Thyroid gland (tissue), 4 donors: ENCODE data around the gene C2orf15.

Source experiments
- CTCF ChIP-seq, 6 experiments: fragments of 200-600 bp in 3 of 6; fragments of 450-650 bp in 3 of 6; sonication (generic) in 3 of 6; IDR thresholded peaks; one replicate each; pipeline ENCODE4 v1.5.1; 2016 to 2019; ENCODE audit warnings: antibody characterized with exemption in 6 of 6, mild to moderate bottlenecking in 2 of 6, inconsistent platforms in 1 of 6, moderate library complexity in 1 of 6
- POLR2A ChIP-seq, 2 donors: fragments of 450-650 bp; IDR thresholded peaks; one replicate each; pipeline ENCODE4 v1.6.1; 2017; ENCODE audit warnings: antibody characterized with exemption in 2 of 2, mild to moderate bottlenecking in 2 of 2, moderate library complexity in 1 of 2

DNA sequence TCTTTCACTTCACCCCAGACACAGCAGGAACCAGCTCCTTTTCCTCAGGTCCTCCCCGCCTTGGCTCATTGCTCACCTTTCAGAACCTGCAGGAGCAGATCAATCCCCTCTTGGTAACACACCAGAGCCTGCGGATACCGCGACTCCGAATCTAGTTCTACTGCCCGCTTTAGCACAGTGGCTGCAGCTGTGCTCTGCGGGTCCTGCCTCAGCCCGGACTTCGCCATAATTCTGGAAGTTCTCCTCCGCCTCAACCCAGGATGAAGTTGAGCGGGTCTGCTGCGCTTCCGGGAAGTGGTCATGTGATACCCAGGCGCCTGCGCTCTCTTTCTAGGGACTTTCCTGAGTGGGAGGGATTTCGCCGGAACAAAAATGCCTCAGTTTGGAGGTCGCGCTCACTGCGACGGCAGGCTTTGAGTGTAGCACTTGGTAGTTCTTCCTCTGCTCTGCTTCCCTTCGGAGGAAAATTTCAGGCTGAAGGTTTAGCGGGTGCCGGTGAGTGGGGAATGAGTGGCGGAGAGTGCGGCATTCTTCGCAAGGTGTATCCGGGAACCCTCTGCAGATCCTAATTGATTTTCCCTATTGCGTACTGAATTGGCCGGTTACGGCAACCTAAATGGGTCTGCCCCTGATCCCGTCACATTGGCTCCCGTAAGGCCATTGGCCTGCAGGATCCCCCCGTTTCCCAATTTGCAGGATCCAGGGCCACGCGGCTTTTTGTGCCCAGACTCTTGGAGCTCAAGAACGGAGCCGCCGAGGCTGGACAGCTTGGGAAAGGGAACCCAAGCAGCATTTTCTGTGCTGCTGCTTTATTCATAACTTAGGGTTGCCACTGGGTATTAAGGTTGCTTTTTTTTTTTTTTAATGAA is 39.5 kb downstream of the C2orf15 start, which contains the start of the genes MITD1 and MRPL30:
- TF ChIP-seq POLR2A (IDR thresholded peaks at IDR 0.05), result peak; percentile 27 to 79
- peak in 1 of 6 experiments; percentile 14 for TF ChIP-seq CTCF (IDR thresholded peaks at IDR 0.05)
